ENCODE results near the gene GDI2. TPM values are rescaled to one million over a fixed set of nuclear protein-coding genes. Genes with fewer than 3 reads are reported as not detected.

GDI2 gene
- total and polyA plus RNA-seq, 2 of the 13 experiments (the other 11 are each of a cell fraction or from before 2014, with no cell fraction given): 153 to 477 TPM

DNA sequence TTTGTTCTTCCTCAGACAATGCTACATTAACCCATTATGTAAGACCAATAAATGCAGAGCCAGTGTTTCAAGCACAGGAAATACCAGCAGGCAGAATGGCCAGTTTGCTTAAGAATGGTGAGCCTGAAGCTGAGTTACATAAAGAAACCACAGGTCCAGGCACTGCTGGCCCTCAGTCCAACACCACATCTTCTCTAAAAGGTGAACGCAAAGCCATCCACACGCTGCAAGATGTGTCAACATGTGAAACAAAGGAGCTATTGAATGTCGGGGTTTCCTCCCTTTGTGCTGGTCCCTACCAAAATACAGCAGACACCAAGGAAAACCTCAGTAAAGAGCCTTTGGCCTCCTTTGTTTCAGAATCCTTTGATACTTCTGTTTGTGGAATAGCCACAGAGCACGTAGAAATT lies 64.8 kb downstream of the GDI2 start (continued):
- TF ChIP-seq ZBTB46 (CRISPR knock-in tag; IDR thresholded peaks at IDR 0.05; ENCODE audit: borderline replicate concordance) (no peak), HOXA3 (CRISPR knock-in tag; IDR thresholded peaks at IDR 0.05) (no peak), SALL1 (CRISPR knock-in tag; IDR thresholded peaks at IDR 0.05) (peak; percentile 64), MED1 (CRISPR knock-in tag; IDR thresholded peaks at IDR 0.05) (peak; percentile 52; the same call in 1 of the 2 replicates), HIVEP1 (CRISPR knock-in tag; IDR thresholded peaks at IDR 0.05) (0 out of 2 replicates have a peak, but pooled peaks have one; percentile 28), ZNF205 (CRISPR knock-in tag; IDR thresholded peaks at IDR 0.05) (no peak), FOXA3 (CRISPR knock-in tag; IDR thresholded peaks at IDR 0.05) (peak; percentile 84), ZNF772 (CRISPR knock-in tag; IDR thresholded peaks at IDR 0.05) (no peak), FOXJ3 (CRISPR knock-in tag; IDR thresholded peaks at IDR 0.05; ENCODE audit: borderline replicate concordance) (0 out of 2 replicates have a peak, but pooled peaks have one; percentile 15)
- TF ChIP-seq, protein P1, sequence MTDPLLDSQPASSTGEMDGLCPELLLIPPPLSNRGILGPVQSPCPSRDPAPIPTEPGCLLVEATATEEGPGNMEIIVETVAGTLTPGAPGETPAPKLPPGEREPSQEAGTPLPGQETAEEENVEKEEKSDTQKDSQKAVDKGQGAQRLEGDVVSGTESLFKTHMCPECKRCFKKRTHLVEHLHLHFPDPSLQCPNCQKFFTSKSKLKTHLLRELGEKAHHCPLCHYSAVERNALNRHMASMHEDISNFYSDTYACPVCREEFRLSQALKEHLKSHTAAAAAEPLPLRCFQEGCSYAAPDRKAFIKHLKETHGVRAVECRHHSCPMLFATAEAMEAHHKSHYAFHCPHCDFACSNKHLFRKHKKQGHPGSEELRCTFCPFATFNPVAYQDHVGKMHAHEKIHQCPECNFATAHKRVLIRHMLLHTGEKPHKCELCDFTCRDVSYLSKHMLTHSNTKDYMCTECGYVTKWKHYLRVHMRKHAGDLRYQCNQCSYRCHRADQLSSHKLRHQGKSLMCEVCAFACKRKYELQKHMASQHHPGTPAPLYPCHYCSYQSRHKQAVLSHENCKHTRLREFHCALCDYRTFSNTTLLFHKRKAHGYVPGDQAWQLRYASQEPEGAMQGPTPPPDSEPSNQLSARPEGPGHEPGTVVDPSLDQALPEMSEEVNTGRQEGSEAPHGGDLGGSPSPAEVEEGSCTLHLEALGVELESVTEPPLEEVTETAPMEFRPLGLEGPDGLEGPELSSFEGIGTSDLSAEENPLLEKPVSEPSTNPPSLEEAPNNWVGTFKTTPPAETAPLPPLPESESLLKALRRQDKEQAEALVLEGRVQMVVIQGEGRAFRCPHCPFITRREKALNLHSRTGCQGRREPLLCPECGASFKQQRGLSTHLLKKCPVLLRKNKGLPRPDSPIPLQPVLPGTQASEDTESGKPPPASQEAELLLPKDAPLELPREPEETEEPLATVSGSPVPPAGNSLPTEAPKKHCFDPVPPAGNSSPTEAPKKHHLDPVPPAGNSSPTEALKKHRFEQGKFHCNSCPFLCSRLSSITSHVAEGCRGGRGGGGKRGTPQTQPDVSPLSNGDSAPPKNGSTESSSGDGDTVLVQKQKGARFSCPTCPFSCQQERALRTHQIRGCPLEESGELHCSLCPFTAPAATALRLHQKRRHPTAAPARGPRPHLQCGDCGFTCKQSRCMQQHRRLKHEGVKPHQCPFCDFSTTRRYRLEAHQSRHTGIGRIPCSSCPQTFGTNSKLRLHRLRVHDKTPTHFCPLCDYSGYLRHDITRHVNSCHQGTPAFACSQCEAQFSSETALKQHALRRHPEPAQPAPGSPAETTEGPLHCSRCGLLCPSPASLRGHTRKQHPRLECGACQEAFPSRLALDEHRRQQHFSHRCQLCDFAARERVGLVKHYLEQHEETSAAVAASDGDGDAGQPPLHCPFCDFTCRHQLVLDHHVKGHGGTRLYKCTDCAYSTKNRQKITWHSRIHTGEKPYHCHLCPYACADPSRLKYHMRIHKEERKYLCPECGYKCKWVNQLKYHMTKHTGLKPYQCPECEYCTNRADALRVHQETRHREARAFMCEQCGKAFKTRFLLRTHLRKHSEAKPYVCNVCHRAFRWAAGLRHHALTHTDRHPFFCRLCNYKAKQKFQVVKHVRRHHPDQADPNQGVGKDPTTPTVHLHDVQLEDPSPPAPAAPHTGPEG (CRISPR knock-in tag; IDR thresholded peaks at IDR 0.05): no peak
- TF ChIP-seq, protein P2, sequence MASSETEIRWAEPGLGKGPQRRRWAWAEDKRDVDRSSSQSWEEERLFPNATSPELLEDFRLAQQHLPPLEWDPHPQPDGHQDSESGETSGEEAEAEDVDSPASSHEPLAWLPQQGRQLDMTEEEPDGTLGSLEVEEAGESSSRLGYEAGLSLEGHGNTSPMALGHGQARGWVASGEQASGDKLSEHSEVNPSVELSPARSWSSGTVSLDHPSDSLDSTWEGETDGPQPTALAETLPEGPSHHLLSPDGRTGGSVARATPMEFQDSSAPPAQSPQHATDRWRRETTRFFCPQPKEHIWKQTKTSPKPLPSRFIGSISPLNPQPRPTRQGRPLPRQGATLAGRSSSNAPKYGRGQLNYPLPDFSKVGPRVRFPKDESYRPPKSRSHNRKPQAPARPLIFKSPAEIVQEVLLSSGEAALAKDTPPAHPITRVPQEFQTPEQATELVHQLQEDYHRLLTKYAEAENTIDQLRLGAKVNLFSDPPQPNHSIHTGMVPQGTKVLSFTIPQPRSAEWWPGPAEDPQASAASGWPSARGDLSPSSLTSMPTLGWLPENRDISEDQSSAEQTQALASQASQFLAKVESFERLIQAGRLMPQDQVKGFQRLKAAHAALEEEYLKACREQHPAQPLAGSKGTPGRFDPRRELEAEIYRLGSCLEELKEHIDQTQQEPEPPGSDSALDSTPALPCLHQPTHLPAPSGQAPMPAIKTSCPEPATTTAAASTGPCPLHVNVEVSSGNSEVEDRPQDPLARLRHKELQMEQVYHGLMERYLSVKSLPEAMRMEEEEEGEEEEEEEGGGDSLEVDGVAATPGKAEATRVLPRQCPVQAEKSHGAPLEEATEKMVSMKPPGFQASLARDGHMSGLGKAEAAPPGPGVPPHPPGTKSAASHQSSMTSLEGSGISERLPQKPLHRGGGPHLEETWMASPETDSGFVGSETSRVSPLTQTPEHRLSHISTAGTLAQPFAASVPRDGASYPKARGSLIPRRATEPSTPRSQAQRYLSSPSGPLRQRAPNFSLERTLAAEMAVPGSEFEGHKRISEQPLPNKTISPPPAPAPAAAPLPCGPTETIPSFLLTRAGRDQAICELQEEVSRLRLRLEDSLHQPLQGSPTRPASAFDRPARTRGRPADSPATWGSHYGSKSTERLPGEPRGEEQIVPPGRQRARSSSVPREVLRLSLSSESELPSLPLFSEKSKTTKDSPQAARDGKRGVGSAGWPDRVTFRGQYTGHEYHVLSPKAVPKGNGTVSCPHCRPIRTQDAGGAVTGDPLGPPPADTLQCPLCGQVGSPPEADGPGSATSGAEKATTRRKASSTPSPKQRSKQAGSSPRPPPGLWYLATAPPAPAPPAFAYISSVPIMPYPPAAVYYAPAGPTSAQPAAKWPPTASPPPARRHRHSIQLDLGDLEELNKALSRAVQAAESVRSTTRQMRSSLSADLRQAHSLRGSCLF (CRISPR knock-in tag; IDR thresholded peaks at IDR 0.05; ENCODE audit: borderline replicate concordance): no peak
- TF ChIP-seq, protein P3, sequence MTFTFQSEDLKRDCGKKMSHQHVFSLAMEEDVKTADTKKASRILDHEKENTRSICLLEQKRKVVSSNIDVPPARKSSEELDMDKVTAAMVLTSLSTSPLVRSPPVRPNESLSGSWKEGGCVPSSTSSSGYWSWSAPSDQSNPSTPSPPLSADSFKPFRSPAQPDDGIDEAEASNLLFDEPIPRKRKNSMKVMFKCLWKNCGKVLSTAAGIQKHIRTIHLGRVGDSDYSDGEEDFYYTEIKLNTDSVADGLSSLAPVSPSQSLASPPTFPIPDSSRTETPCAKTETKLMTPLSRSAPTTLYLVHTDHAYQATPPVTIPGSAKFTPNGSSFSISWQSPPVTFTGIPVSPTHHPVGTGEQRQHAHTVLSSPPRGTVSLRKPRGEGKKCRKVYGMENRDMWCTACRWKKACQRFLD (CRISPR knock-in tag; IDR thresholded peaks at IDR 0.05; ENCODE audit: borderline replicate concordance): no peak
